Tibial artery (tissue), 4 donors: ENCODE data around the gene MAP3K1.
"Not testable (repeated sequence)": the region's sequence is repeated elsewhere in the genome, so short reads cannot be mapped to it uniquely, and the experiment has no call there.

Experiments
- DNase-seq, 2 donors: peaks; one replicate each; pipeline ENCODE4 v3.0.0-alpha.2; 2019
- H3K27ac ChIP-seq, 2 donors: fragments of 200-600 bp; sonication (generic) in 1 of 2; 1 replicate in 1 of 2; 2 replicates in 1 of 2; pipeline ENCODE4 v1.5.1; 2018 to 2019; ENCODE audit warnings: mild to moderate bottlenecking in 1 of 2
- H3K27me3 ChIP-seq, 2 donors: fragments of 200-600 bp; sonication (generic) in 1 of 2; one replicate each; pipeline versions ENCODE4 v1.5.1 to v1.6.0; 2016 to 2019
- H3K36me3 ChIP-seq, 3 donors: fragments of 200-600 bp; sonication (generic) in 2 of 3; one replicate each; pipeline ENCODE4 v1.5.1; 2016 to 2019; ENCODE audit warnings: mild to moderate bottlenecking in 2 of 3
- H3K4me1 ChIP-seq, 4 donors: fragments of 200-600 bp; sonication (generic) in 2 of 4; 1 replicate in 3 of 4; 2 replicates in 1 of 4; pipeline ENCODE4 v1.5.1; 2016 to 2019
- H3K4me3 ChIP-seq, 2 donors: fragments of 200-600 bp; sonication (generic) in 1 of 2; 1 replicate in 1 of 2; 2 replicates in 1 of 2; pipeline ENCODE4 v1.5.1; 2018 to 2019; ENCODE audit warnings: mild to moderate bottlenecking in 2 of 2
- H3K9me3 ChIP-seq, 3 donors: fragments of 200-600 bp; sonication (generic) in 1 of 3; one replicate each; pipeline ENCODE4 v1.5.1; 2016 to 2019
- intact Hi-C: fragments of 100-400 bp; cut with DNase I; formaldehyde crosslinking; loops from one replicate; pipeline ENCODE4 v1.15.0; 2023; ENCODE audit warnings: low total_unique reads
- TF ChIP-seq, protein P1 (sequence below), 2 experiments: fragments of 200-600 bp in 1 of 2; fragments of 450-650 bp in 1 of 2; IDR thresholded peaks; one replicate each; pipeline ENCODE4 v1.5.1; 2017 to 2019; ENCODE audit warnings: antibody characterized with exemption in 2 of 2, mild to moderate bottlenecking in 1 of 2, moderate library complexity in 1 of 2

MAP3K1 gene

DNA sequence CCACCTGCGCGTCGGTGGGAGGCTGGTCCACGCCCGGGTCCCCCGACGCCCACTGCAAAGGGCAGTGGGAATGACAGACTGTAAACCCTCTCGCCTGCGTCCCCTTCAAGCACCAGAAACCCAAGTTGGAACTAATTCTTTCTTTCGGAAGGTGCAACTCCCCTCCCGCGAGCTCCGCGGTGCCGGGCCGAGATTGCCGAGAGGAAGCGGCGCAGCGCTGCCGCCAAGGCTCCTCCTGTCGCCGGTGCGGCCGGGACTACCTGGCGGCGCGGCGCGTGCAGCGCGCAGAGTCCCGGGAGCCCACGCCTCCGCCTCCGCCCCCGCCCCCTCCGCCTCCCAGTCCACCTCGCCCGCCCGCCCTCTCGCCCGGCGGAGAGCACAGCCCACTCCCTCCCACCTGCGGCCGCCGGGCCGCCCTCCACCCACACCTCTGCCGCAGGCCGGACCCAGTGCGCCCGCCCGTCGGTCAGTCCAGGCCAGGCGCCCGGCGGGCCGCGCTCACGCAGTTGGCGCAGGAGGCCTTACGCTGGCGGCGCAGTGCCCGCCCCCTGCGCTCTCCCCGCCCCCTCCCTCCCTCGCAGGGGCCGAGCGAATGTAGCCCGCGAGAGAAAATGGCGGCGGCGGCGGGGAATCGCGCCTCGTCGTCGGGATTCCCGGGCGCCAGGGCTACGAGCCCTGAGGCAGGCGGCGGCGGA lies at the start of gene MAP3K1:
Gene MAP3K1, plus strand, starts transcription at position 587 of the 695 bp plus-strand sequence. Its CDS starts 25 bp downstream, at position 612.
- intact Hi-C loops, result loop anchor here (5.0 to 10.0 kb wide), 3 partner anchors 92 to 820 kb away; partner anchors contain the start of genes IL6ST and SETD9
- DNase-seq, result peak; percentile 57 to 85
- H3K27ac ChIP-seq, result peak within 1 kb of the TSS; percentile 82 to 85
- H3K36me3 ChIP-seq, result no peaks in the 10 kb centered on the region
- peak within 1 kb of the TSS; percentile 62 to 91 for H3K4me3 ChIP-seq
- no peaks in the 10 kb centered on the region for H3K27me3 ChIP-seq
- H3K9me3 ChIP-seq, result no peaks in the 10 kb centered on the region
- H3K4me1 ChIP-seq, result peaks cover 0 to 29% (median 5%) of the 10 kb centered on the region in 4 donors
- TF ChIP-seq, protein P1, sequence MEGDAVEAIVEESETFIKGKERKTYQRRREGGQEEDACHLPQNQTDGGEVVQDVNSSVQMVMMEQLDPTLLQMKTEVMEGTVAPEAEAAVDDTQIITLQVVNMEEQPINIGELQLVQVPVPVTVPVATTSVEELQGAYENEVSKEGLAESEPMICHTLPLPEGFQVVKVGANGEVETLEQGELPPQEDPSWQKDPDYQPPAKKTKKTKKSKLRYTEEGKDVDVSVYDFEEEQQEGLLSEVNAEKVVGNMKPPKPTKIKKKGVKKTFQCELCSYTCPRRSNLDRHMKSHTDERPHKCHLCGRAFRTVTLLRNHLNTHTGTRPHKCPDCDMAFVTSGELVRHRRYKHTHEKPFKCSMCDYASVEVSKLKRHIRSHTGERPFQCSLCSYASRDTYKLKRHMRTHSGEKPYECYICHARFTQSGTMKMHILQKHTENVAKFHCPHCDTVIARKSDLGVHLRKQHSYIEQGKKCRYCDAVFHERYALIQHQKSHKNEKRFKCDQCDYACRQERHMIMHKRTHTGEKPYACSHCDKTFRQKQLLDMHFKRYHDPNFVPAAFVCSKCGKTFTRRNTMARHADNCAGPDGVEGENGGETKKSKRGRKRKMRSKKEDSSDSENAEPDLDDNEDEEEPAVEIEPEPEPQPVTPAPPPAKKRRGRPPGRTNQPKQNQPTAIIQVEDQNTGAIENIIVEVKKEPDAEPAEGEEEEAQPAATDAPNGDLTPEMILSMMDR (IDR thresholded peaks at IDR 0.05), result no peak

DNA sequence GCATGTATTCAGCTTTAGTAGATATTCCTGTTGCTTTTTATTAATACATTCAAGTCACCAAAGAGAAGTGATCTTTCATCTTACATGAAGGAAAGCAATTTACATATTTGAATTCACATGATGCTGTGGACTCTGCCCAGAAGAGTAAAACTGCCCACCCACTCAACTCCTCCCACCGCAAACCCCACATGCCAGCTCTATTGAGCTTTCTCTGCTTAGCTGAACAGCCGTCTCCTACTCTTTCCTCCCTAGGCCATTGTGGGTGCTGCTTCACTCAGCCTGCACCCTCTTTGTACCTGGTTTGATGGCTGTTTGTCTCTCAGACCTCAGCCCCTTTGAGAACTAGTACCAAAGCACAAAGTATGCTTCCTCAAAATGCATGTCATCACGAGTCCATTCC lies 48.4 kb upstream of the MAP3K1 start:
- Histone ChIP-seq H3K4me3 (no peak overlapping the region), H3K27ac (no peak overlapping the region), H3K27me3 (no peaks in the 10 kb centered on the region), H3K36me3 (no peaks in the 10 kb centered on the region), H3K4me1 (no peaks in the 10 kb centered on the region), H3K9me3 (no peaks in the 10 kb centered on the region)
- TF ChIP-seq, protein P1 (IDR thresholded peaks at IDR 0.05), result no peak
- DNase-seq, result no peak
- intact Hi-C loops, result no loop called here

DNA sequence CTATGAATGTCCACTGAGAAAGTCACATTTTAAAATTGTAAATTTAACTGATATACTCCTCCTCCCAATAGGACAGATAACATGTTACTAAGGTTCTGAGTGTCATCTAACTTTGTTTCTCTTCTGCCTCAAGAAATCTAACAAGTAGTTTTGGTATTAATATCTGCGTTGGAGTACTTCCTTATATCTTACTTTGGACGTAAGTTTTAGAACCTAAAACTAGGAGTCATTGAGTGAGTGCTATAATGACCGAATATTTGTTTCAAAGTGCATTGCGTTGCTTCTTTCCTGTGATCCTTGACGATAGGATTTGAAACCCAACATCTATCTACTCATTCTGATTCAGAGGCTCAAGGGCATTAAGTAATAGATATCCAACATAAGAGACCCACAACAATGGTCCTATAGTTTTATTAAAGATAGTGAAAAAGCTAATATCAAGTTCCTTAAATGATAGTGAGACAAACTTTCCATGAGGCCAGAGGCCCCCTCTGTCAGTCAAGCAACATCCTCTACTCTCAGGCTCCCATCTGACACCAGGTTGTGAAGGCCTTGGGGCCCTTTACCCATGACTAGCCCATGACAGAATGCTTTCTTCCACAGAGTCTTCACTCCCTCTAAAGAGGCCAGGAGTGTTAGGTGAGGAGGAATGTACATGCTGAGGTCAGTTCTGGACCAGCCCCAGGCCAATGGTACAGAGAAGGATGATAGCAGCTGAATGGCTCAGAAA lies 45.3 kb upstream of the MAP3K1 start:
- Histone ChIP-seq H3K27ac (no peak overlapping the region), H3K27me3 (no peaks in the 10 kb centered on the region), H3K36me3 (no peaks in the 10 kb centered on the region), H3K9me3 (no peaks in the 10 kb centered on the region), H3K4me3 (no peak overlapping the region), H3K4me1 (no peaks in the 10 kb centered on the region)
- DNase-seq, result no peak
- intact Hi-C loops, result no loop called here
- TF ChIP-seq, protein P1 (IDR thresholded peaks at IDR 0.05), result no peak

DNA sequence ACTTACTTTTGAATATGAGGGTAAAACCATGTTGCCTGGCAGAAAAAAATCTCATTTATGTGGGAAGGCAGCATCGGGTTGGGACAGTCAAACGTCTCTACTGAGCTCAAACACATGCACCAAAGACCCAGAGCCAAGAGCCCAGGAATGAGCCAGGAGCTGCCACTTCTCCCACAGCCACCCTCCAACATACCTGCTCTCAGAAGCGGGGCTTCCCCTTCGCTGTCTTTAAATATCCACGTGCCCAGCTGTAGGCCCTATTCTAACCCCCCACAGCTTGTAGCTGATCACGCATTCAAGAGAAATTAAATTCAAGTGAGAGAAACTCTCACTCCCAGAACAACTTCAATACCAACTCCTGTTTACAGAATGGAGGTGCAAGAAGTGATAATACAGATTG lies 42.6 kb upstream of the MAP3K1 start:
- no peak overlapping the region for H3K4me3 ChIP-seq
- H3K9me3 ChIP-seq, result no peaks in the 10 kb centered on the region
- H3K27ac ChIP-seq, result no peak overlapping the region
- DNase-seq, result no peak
- no peaks in the 10 kb centered on the region for H3K4me1 ChIP-seq
- intact Hi-C loops, result no loop called here
- H3K27me3 ChIP-seq, result no peaks in the 10 kb centered on the region
- TF ChIP-seq, protein P1 (IDR thresholded peaks at IDR 0.05), result no peak
- H3K36me3 ChIP-seq, result no peaks in the 10 kb centered on the region

DNA sequence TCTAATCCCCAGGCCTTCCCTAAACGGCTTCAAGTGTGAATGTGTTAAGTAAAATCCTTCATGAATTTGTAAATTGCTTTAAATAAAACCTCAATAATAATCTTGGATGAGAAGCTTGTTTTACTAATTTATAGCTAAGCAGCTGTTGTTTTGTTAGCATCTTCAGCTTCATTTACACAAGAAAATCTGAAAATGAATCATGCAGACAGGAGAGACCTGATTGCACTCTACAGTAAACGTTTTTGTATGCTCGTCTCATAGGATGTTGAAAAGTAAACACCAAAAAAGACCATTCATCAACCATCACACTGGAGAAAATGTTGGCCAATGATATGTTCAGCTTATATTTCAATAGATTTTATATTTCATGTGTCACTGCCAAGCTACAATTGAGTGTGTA lies 40.4 kb upstream of the MAP3K1 start:
- intact Hi-C loops, result no loop called here
- TF ChIP-seq, protein P1 (IDR thresholded peaks at IDR 0.05), result no peak
- Histone ChIP-seq H3K9me3 (no peaks in the 10 kb centered on the region), H3K27me3 (no peaks in the 10 kb centered on the region), H3K27ac (no peak overlapping the region), H3K4me1 (no peaks in the 10 kb centered on the region), H3K4me3 (no peak overlapping the region), H3K36me3 (no peaks in the 10 kb centered on the region)
- no peak for DNase-seq

DNA sequence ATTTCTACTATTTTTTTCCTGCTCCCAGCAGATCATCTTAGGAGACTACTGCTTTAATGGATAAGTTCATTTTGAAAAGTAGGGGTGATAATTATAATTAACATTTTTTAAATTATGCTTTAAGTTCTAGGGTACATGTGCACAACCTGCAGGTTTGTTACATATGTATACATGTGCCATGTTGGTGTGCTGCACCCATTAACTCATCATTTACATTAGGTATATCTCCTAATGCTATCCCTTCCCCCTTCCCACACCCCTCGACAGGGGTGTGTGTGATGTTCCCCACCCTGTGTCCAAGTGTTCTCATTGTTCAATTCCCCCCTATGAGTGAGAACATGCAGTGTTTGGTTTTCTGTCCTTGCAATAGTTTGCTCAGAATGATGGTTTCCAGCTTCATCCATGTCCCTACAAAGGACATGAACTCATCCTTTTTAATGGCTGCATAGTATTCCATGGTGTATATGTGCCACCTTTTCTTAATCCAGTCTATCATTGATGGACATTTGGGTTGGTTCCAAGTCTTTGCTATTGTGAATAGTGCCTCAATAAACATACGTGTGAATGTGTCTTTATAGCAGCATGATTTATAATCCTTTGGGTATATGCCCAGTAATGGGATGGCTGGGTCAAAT lies 39.0 kb upstream of the MAP3K1 start:
- DNase-seq, H3K36me3 ChIP-seq, H3K4me1 ChIP-seq, intact Hi-C loops, H3K27ac ChIP-seq, H3K4me3 ChIP-seq, H3K9me3 ChIP-seq, H3K27me3 ChIP-seq: not testable (repeated sequence)
